GM21717 (cell line): ENCODE measurements around the gene ZNF621.

ENCODE experiments used
- ATAC-seq: cut with Tn5 transposase; IDR thresholded peaks from one replicate; pipeline ENCODE4 v1.9.1; 2021; ENCODE audit warnings: mild to moderate bottlenecking, moderate library complexity; ENCODE audit not compliant: unreplicated experiment

Gene ZNF621

GRCh38 chr3:40524568-40525285, at the start of gene ZNF621:
Gene ZNF621 (plus strand): TSS chr3:40524960. CDS start chr3:40525841, 881 bp downstream.
- peak; percentile 99 for ATAC-seq

- ATAC-seq = peak; percentile 73
These were observed 48.0 kb upstream of the ZNF621 start, which contains the start of gene ZNF619 for GRCh38 chr3:40476478-40477470. Gene ZNF619 (plus strand): TSS chr3:40477122. CDS start chr3:40477980, 858 bp downstream.

GRCh38 chr3:40477666-40478065, 47.1 kb upstream of the ZNF621 start:
- no peak for ATAC-seq

- ATAC-seq = no peak
These were observed 37.6 kb upstream of the ZNF621 start for GRCh38 chr3:40487172-40487571.

GRCh38 chr3:40490916-40491315, 33.8 kb upstream of the ZNF621 start:
- no peak for ATAC-seq

GRCh38 chr3:40494698-40495097, 30.1 kb upstream of the ZNF621 start:
- no peak for ATAC-seq

GRCh38 chr3:40497288-40497687, 27.5 kb upstream of the ZNF621 start:
- ATAC-seq = no peak

- ATAC-seq = no peak
These were observed 24.8 kb upstream of the ZNF621 start for GRCh38 chr3:40499952-40500351.

GRCh38 chr3:40502034-40502433, 22.7 kb upstream of the ZNF621 start:
- no peak for ATAC-seq

GRCh38 chr3:40504636-40505430, 19.9 kb upstream of the ZNF621 start:
- no peak for ATAC-seq

- peak; percentile 82 for ATAC-seq
These were observed 18.9 kb upstream of the ZNF621 start, which contains the start of gene ZNF620 for GRCh38 chr3:40505599-40506462. Gene ZNF620 (plus strand): TSS chr3:40506039. CDS start chr3:40506353, 314 bp downstream.

GRCh38 chr3:40511031-40511718, 13.6 kb upstream of the ZNF621 start:
- ATAC-seq = no peak

- no peak for ATAC-seq
These were observed 8.6 kb upstream of the ZNF621 start for GRCh38 chr3:40516201-40516600.

GRCh38 chr3:40518067-40518466, 6.7 kb upstream of the ZNF621 start:
- ATAC-seq = no peak

- no peak for ATAC-seq
These were observed 5.9 kb upstream of the ZNF621 start for GRCh38 chr3:40518848-40519247.

- ATAC-seq = no peak
These were observed 3.5 kb upstream of the ZNF621 start for GRCh38 chr3:40521254-40521653.

- no peak for ATAC-seq
These were observed 979 bp upstream of the ZNF621 start for GRCh38 chr3:40523781-40524180.

- peak; percentile 17 for ATAC-seq
These were observed 565 bp upstream of the ZNF621 start for GRCh38 chr3:40524222-40524567.

GRCh38 chr3:40528426-40528825, 3.7 kb downstream of the ZNF621 start:
- ATAC-seq = no peak
